ENCODE measurements around the gene ARHGAP4.
A peak's percentile ranks its signal among the peaks of the same experiment; 100 is the strongest.

ARHGAP4 gene

DNA sequence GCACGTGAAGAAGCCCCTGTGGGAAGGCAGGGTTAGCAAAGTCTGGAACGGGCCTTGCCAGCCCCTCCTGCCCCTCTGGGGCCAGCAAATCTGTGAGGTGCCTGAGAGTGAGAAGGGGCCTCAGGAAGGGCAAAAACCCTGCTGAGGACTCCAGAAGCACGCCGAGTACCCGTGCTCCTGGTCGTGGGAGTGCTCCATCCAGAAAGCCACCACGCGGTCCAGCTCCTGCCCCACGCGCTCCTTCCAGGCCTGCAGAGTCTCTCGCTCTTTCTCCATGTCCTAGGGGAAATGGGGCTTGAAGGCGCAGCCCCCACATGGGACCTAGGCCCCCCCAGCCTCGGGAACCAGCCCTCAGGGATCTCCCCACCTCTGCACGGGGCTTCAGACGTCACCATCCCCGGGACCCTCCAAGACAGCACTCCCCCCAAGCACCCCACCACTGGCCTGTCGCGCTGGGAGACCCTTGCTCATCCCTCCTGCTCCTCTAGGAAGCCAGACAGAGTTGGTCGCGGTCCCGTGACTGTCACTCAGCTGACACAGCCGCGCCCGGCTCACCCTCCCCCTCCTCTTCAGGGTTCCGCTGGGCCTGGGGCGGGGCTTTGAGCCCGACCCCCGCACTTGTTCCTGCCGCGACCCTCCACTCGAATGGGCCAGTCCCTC, 18.2 kb upstream of the ARHGAP4 start, which contains the start of gene RENBP:
RENBP (minus strand) TSS at position 504 of the 660 bp plus-strand sequence; CDS start at position 471, 33 bp downstream.
- DNase-seq = peak; percentile 58

DNA sequence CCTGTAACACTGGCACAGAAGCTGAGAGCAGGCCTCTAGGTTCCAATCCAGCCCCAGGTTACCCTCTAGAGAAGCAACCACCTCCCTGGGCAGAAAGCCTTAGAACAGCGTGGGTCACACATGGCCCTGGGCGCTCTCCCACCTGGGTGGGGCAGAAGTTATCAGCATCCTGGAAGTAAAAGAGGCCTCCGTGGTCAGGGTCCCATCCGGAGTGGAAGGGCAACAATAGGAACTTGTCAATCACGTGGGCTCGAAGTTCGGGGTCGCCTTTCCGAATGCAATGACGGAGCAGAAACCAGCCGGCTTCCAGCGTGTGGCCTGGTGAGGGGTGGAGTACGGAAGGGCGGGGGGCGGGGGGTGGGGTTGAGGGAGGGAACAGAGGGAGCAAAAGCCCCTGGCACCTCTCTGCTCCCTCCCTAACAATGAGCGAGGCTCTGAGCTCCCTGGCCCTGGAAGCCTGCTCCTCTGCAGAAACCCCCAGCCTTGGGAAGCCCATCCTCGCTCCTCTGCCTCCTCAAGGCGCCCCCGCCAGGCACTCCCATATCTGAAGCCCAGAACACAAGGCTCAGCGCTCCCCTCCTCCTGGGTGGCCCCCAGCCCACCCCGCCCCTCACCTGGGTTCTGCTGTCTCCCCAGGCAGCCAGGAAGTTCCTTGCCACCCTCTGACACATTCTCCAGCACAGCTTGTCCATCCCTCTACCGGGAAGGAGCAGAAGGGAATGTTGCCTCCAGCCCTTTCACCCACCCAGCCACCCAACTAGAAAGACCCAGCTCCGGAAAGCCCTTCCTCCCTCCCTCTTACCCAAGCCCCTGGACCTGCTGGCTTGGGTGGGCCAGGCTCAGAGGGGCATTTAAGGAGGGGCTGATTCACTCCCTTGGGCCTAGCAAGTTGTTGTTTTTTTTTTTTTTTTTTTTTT, 15.5 kb upstream of the ARHGAP4 start:
- no peak for DNase-seq

DNA sequence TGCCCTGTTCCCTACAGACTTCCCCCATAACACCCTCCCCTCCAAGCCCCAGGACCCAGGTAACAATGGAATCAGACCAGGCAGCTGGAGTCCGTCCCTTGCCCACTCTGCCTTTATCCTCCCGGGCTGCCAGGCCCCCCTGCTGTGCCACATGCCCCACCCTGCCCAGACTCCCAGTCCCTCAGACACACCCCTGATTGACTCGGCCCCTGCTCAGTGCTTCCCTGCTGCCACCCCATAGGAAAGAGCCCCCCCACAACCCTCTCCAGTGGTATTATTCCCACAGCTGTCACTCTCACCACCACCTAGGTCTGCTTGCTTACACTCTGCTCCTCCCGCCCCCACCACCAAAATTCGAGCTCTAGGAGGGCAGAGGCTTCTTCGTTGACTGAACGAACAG, 13.5 kb upstream of the ARHGAP4 start:
- DNase-seq = no peak

DNA sequence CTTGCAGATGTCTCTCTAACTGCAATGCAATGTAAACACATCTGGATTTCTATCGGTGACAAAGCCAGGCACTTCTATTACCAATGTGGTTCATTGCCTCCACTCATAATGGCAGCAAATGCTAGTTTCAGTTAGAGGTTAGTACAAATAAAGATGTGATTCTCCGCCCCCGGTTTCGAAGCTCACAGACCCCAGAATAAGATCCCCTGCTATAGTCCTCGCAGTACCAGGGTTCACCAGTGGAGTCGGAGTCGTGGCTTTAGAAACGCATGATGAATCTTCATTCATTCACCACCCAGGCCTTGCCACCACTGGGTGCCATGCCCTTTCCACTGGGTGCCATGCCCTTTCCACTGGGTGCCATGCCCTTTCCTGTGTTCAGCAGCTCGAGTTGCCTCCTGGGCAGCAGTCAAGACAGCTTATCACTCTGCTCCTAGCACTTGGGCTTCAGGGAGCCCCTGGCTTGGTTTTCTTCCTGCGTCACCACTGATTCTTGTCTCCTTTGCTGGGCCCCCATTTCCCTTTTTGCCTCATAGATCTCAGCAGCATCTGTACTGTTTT, 12.2 kb upstream of the ARHGAP4 start:
- no peak for DNase-seq

DNA sequence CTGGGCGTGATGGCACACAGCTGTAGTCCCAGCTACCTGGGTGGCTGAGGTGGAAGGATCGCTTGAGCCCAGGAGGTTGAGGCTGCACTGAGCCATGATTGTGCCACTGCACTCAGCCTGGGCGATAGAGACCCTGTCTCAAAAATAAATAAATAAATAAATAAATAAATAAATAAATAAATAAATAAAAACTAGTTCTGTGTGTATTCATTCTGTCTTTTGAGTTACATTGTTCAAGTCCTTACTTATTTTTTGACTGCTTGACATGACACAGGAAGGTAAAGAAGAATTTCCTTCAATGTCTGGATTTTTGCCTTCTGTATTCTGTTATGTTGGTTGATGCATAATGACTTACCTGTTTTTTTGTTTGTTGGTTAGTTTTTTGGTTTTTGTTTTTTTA, 11.0 kb upstream of the ARHGAP4 start:
- DNase-seq = no peak

DNA sequence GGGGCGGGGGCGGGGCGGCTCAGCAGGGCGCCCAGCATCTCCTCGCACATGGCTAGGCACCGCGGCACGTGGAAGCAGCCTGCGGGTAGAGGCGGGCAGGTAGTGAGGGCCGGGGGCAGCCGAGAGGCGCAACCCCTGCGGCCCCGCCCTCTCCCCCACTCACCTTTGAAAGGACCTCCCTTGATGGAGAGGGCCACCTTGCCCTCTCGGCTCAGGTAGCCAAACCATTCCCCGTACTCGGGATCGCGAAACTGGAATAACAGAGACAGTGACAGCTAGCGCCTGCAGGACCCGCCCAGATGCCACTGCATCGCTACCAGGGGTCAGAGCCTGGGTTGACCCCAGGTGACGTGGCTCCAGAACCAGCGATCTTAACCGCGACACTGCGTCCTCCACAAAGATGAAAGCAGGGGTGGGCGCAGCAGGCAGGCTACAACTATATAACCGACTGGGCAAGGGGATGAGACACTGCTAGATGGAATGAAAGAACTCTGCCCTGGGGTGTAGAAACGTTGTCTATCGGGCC, 9.3 kb upstream of the ARHGAP4 start:
- DNase-seq = no peak

DNA sequence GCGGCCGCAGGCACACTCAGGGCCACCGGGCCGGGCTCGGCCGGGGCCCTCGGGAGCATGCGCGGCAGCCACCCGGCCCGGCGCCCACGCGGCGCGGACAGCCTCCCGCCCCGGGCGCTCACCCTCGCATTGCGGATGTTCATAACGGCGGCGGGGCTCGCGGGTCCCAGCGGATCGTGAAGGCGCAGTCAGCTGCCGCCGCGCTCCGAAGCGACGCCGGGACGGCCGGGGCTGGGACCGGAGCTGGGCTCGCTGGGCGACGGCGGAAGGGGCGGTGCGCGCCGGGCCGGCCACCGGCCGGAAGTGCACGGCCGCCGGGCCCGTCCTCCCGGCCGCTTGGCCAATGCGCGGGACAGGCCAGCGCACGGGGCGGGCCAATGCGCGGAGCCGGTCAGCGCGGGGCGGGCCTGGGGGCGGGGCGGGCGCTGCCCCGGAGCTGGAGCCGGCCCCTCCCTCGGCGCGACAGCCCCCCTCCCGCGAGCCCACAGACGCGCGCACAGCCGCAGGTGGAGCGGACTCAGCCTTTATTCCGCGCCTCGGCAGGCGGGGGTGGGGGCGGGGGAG, 8.8 kb upstream of the ARHGAP4 start, which contains the start of gene NAA10:
NAA10 (minus strand) TSS at position 276 of the 564 bp plus-strand sequence; CDS start at position 143, 133 bp downstream.
- peak; percentile 72 for DNase-seq

DNA sequence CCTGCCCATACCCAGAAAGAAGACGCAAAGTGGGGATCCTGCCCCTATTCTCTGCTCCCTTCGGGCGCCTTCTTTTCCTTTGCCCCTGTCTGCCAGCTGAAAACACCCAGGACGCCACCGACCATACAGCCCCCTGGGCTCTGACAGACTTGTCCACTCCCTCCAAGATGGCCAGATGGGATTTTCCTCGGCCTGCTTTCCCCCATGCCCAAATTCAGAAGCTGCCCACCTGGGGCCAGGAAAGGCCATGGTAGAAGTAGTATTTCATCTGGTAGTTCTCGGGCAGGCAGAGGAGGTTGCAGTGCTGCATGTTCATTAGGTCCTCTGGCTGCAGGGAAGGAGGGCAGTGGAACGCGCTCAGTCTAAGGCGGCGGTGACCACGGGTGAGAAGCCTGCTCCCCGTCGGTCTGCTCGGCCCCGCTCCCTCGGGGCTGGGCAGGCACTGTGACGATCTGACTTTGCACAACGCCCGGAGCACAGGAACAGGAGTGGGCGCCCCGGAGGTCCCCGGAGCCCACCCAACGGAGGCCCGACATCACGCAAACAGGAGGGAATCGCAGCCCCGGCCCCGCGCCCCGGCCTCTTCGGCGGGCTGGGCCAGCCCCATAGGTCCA, 8.2 kb upstream of the ARHGAP4 start:
- DNase-seq = no peak

DNA sequence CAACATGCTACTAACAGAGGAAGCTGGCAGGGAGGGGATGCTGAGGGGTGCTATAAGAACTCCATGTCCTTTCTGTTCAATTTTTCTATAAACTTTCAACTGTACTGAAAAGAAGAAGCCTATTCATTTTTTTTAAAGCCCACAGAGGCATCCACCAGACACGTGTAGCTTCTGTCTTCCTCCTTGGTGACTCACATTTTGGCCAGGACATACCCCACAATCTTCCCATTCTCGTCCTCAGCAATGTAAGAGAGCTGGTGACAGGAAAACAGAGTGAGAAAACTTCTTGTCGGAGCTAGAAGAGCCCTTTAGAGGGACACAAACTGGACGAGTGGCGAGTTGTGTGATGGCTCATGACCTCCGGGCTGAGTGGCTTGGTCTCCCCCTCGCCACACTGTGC, 7.7 kb upstream of the ARHGAP4 start:
- no peak for DNase-seq

DNA sequence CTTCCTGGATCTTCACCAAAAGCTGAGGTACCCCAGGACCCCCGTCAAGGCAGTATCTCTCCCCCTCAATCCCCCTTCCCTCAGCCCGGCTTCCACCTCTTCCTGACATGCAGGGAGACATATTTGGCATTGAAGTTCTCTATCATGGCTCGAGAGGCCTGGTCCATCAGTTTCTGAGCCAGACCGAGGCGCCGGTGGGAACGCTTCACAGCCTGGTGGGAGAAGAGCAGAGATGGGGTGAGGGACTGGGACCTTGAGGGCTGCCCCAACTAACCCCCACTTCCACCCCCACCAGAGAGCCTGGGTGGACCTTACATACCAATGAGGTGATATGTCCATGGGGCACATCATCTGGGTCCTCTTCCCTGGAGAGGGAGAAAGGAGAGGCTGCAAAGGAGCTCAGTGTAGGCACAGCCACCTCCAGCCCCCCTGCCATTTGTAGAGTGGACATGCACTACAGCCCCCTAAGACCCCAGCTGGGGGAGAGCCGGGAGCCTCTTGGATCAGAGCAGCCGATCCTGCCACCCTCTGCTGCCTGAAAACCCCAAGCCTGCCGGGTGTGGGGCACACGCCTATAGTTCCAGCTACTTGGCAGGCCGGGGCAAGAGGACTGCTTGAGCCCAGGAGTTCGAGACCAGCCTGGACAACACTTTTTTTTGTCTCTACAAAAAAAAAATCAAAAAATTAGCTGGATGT, 6.3 kb upstream of the ARHGAP4 start:
- DNase-seq = no peak

DNA sequence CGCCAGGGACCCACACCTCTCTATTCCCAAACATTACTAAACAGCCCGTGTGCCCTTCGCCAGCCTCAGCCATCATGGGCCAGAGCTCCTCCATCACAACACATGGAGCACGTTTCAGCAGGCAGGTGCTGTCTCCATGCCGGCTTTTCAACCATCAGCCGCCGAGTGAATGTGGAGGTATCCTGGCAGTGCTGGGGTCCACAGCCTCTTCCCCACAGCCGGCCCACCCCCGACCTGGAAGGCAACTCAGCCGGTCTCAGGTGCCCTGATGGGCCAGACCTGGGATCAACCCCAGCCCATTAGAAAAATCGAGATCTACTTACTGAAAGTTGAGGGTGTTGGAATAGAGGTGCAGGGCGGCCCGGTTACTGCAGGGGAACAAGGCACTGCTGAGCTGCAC, 5.7 kb upstream of the ARHGAP4 start:
- no peak for DNase-seq

DNA sequence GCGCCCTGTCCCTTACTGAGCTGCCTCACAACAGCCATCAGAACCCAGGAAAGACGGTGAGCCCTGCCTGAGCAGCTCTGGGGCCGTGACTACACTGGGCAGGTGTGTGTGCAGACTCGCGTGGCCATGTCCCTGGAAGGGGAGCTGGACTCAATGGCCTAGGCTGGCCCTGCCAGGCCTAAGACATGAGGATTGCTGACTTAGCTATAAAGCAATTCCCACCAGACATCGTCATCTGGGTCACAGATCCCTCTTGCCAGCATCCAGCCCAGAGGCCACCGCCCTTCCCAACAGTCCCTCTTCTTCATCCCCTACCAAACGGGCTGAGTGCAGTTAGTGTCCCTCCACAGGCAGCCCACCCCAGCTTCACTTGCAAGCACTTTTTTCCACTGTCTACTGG, 5.1 kb upstream of the ARHGAP4 start:
- DNase-seq = no peak

DNA sequence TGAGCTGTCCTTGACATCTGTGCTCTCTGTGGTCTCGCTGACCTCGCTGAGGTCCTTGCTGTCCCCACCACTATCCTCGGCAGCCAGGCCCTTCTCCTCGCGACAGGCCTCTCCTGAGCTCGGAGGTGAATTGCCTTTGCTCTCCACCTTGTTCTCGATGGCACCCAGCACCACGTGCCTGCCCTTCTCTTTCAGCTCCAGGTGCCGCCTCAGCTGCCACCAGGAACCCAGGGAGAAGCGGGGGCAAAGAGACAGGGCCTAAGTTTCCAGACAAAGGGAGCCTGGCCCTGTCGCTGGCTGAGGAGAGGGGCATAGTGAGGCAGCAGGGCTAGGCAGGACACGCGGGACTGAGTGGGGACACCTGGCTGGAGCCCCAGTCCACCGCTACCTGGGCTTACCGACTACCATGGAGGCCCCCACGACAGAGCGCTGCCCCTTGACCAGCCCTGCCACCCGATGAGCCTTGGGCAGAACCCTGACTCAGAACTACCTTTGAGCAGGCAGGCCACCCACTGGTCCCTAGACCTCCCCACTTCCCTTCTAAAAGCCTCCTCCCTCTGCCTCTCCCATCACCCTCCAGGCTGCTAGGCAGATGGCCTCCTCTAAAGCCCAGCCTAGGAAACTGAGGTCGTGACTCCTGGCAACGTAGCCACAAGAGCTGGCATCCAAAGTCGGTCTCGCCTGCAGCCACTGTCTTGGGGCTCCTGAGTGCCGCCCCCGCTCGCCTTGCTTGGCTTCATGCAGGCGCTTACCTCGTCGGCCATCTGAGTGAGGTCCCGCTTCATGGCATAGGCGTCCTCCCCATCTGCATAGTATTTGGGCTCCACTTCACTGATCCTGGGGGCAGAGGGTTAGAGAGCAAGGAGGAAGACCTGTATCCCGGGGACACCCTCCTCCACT, 4.2 kb upstream of the ARHGAP4 start:
- no peak for DNase-seq

DNA sequence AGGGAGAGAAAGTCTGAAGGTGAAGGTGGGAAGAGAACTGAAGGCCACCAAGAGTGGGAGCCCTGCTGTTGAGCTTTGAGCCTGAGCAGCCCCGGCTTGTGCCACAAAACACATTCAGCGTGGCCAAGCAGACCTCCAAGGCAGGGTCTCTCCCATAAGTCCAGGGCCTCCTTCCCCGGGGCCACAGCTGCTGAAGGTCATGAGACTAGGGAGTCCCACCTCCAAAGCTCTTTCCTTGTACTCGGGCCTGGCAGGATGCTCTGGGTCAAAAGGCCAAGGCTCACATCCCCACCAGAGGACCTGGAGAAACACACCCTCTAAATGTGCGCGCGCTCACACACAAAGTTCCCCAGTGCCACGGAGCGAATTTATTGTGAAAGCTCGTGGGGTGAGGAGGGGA, 3.5 kb upstream of the ARHGAP4 start:
- DNase-seq = no peak

DNA sequence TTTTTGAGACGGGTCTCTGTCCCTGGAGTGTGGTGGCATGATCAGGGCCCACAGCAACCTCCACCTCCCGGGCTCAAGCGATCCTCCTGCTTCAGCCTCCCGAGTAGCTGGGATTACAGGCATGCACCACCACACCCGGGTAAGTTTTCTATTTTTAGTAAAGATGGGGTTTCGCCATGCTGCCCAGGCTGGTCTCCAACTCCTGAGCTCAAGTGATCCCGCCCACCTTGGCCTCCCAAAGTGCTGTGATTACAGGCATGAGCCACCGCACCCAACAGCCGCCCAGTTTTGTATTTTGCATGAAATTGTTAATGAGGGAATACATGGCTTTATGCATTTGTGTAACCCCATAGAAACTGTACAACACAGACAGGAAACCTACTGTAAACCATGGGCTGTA, 2.8 kb upstream of the ARHGAP4 start:
- no peak for DNase-seq

DNA sequence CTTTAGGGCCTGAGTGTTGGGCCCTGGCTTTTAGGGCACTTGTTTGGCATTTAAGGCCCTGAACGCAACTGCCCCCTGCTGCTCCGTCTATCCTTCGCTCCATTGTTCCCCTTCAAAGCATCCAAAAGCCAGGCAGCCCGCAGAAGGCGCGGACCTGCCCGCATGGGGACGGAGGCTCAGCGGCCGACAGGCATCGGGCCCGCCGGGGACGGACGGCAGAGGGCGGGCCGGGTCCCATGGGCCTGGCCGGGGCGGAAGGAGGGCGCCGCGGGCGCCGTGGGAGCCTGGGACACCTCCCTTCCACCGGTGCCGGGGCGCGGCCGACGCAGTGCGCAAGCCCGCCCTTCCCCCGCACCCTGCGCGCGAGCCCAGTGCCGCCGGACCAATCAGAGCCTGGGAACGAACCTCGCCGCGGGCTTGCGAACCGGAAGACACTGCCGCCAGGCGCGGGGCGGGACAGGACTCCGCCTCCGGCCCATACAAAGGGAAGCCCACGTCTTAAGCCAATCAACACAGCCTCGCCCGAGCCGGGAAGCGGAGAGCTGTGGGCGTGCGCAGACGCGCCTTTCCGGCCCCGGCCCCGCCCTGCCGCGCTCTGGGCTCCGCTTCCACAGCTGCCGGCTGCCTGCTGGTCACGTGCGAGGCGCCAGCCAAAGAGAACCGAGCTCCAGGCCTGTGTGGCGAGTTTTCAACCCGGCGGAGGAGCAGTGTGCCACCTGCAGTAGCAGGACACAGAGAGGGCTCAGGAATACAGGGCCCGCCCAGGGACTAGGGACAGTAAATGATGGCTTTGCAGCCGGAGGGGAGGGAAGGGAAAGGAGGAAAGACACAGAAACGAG, 2.1 kb upstream of the ARHGAP4 start:
- peak; percentile 99 for DNase-seq

DNA sequence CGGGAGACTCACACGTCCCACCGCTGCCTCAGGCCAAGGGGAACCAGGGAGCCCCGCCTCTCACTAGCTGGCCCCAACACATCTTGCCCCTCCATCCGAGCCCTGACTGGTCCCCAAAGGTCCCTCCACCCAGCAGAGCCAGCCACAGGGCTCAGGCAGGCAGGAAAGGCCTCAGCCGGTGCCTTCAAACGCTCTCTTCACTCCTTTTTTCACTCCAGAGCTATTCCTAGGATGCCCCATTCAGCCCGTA, 1.5 kb upstream of the ARHGAP4 start:
- no peak for DNase-seq

DNA sequence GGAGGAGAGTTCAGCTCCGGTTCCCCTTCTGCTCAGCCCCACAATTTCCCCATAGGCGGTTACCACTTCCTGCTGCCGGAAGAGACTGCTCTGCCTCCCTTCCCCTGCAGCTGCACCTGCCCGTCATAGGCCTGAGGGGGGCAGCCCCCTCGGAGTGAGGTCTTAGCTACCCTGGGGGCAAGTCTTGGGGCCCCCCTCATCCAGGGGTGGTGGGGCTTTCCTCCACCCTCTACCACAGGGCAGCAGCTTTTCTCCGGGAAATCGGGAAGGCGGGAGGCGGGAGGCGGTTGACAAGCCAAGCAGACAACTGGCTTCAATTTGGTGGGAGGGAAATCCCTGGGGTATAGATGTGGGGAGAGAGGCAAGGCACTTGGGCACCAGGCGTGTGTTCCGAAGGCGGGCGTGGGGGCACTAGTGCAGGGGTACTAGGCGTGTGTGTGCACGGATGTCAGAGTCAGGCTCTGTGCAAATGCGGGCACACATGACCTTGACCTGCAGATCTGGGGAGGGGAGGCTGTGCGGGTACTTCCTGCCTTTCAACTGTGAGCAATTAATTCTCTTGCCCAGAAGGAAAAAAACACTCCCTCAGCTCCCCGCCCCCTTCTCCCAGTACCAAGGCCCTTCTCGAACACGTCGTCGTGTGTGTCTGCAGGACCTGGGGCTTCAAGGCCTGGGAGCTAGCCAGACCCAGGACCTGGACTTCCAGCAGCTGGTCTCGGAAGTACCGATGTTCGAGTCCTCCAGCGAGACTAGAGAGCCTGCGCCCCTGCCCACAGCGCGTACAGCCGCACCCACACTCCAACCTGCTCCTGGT, 1.0 kb upstream of the ARHGAP4 start:
- peak; percentile 91 for DNase-seq

DNA sequence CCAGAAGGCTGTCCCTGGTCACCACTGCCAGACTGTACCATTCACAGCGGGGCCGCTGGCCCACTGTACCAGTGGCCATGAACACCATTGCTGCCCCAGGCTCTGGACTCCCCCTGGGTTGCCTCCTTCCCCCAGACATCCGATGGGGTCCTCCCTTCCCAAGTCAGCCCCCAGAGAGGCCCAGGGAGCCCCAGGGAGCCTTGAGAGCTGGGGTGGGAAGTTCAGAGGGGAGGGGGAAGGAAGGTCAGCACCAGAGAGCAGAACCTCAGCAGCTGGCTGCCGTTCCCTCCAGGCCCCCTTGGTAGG, 441 bp upstream of the ARHGAP4 start:
- DNase-seq = no peak

DNA sequence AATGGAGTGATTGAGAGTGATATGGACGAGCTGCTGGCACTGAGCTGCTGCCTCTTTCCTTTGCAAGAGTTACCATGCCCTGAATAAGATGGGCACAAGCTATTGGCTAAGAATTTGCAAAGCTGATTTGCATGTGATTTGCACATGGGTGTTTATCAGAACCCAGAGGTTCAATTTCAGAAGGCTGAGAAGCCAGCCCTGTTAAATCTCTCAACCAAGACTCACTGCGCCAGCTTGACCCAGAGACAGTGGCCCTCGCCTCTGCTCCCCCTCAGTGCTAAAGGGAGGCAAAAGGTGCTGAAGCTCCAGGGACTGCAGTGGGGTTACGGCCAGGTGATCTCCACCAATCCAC, 701 bp downstream of the ARHGAP4 start:
- no peak for DNase-seq

All from CD4-positive, alpha-beta T cell treated with Interleukin-15 for 1 hour (primary cell).